H9 (cell line): ENCODE results near the gene C13orf46. TPM values are rescaled to one million over a fixed set of nuclear protein-coding genes. Genes with fewer than 3 reads are reported as not detected.

Experiments used
- DNase-seq: peaks from one replicate; pipeline ENCODE4 v3.0.0-alpha.2; 2017
- H2AFZ ChIP-seq: one replicate; pipeline ENCODE4 v1.6.1; 2013; ENCODE audit warnings: mild to moderate bottlenecking, low read length, control low read depth, moderate library complexity
- H2AK5ac ChIP-seq: 2 replicates; pipeline ENCODE4 v1.6.1; 2013; ENCODE audit warnings: low read length, control low read depth, mixed read lengths; ENCODE audit not compliant: insufficient read length
- H2BK120ac ChIP-seq: one replicate; pipeline ENCODE4 v1.6.1; 2013; ENCODE audit warnings: low read depth, mild to moderate bottlenecking, low read length, control low read depth, inconsistent platforms; ENCODE audit not compliant: poor library complexity, severe bottlenecking
- H2BK12ac ChIP-seq: 2 replicates; pipeline ENCODE4 v1.6.1; 2013; ENCODE audit warnings: low read length, control low read depth, mixed read lengths, low read depth; ENCODE audit not compliant: insufficient read length
- H2BK15ac ChIP-seq: 2 replicates; pipeline ENCODE4 v1.6.1; 2013; ENCODE audit warnings: low read depth, low read length, control low read depth
- H2BK20ac ChIP-seq: one replicate; pipeline ENCODE4 v1.6.1; 2013; ENCODE audit warnings: low read depth, mild to moderate bottlenecking, low read length, control low read depth, inconsistent platforms; ENCODE audit not compliant: poor library complexity, severe bottlenecking
- H2BK5ac ChIP-seq: 2 replicates; pipeline ENCODE4 v1.6.1; 2013; ENCODE audit warnings: low read length, control low read depth, mixed read lengths; ENCODE audit not compliant: insufficient read length
- H3K14ac ChIP-seq: 2 replicates; pipeline ENCODE4 v1.6.1; 2013; ENCODE audit warnings: low read length, control low read depth; ENCODE audit not compliant: insufficient read depth
- H3K18ac ChIP-seq: 2 replicates; pipeline ENCODE4 v1.6.1; 2013; ENCODE audit warnings: low read depth, mild to moderate bottlenecking, mixed read lengths, low read length, control low read depth; ENCODE audit not compliant: insufficient read length
- H3K23ac ChIP-seq: 2 replicates; pipeline ENCODE4 v1.6.1; 2013; ENCODE audit warnings: low read length, control low read depth, mixed read lengths, low read depth; ENCODE audit not compliant: insufficient read length
- H3K23me2 ChIP-seq: 2 replicates; pipeline ENCODE4 v1.6.1; 2013; ENCODE audit warnings: low read depth, mild to moderate bottlenecking, mixed read lengths, low read length, control low read depth; ENCODE audit not compliant: insufficient read length, poor library complexity, severe bottlenecking
- H3K27ac ChIP-seq: 2 replicates; pipeline ENCODE4 v1.5.1; 2013; ENCODE audit warnings: low read length, control low read depth, mixed read lengths, low read depth; ENCODE audit not compliant: insufficient read length
- H3K27me3 ChIP-seq: 2 replicates; pipeline ENCODE4 v1.6.1; 2013; ENCODE audit warnings: low read length, control low read depth, inconsistent platforms; ENCODE audit not compliant: insufficient read depth
- H3K4ac ChIP-seq: 2 replicates; pipeline ENCODE4 v1.6.1; 2013; ENCODE audit warnings: low read depth, mild to moderate bottlenecking, control low read depth, inconsistent platforms, low read length, moderate library complexity
- H3K4me1 ChIP-seq: 2 replicates; pipeline ENCODE4 v1.6.1; 2013; ENCODE audit warnings: low read length, control low read depth, inconsistent platforms; ENCODE audit not compliant: insufficient read depth
- H3K4me2 ChIP-seq: 2 replicates; pipeline ENCODE4 v1.6.1; 2013; ENCODE audit warnings: low read length, control low read depth, mixed read lengths; ENCODE audit not compliant: insufficient read length, insufficient read depth
- H3K56ac ChIP-seq: 2 replicates; pipeline ENCODE4 v1.6.1; 2013; ENCODE audit warnings: low read depth, mild to moderate bottlenecking, mixed read lengths, low read length, control low read depth; ENCODE audit not compliant: insufficient read length
- H3K79me1 ChIP-seq: 2 replicates; pipeline ENCODE4 v1.6.1; 2013; ENCODE audit warnings: low read depth, mild to moderate bottlenecking, moderate library complexity, low read length, control low read depth, inconsistent platforms; ENCODE audit not compliant: insufficient read depth, poor library complexity, severe bottlenecking
- H3K79me2 ChIP-seq: 2 replicates; pipeline ENCODE4 v1.6.1; 2013; ENCODE audit warnings: low read length, control low read depth, inconsistent platforms; ENCODE audit not compliant: insufficient read depth
- H3K9ac ChIP-seq: 2 replicates; pipeline ENCODE4 v1.6.1; 2013; ENCODE audit warnings: low read length, control low read depth, mixed read lengths; ENCODE audit not compliant: insufficient read length; ENCODE audit errors: extremely low read depth
- H3K9me3 ChIP-seq: one replicate; pipeline ENCODE4 v1.6.1; 2013; ENCODE audit warnings: low read depth, low read length, inconsistent platforms; ENCODE audit not compliant: control insufficient read depth
- H3T11ph ChIP-seq: one replicate; pipeline ENCODE4 v1.6.1; 2013; ENCODE audit warnings: mild to moderate bottlenecking, low read length, control low read depth, inconsistent platforms
- H4K20me1 ChIP-seq: one replicate; pipeline ENCODE4 v1.6.1; 2013; ENCODE audit not compliant: control insufficient read depth, insufficient read length, insufficient read depth
- H4K5ac ChIP-seq: 2 replicates; pipeline ENCODE4 v1.6.1; 2013; ENCODE audit warnings: low read depth, mild to moderate bottlenecking, mixed read lengths, low read length, control low read depth; ENCODE audit not compliant: insufficient read length
- H4K8ac ChIP-seq: replicated peaks from 2 replicates; pipeline ENCODE4 v1.6.1; 2013; ENCODE audit warnings: low read length, control low read depth, mixed read lengths, low read depth; ENCODE audit not compliant: insufficient read length
- H4K91ac ChIP-seq: 2 replicates; pipeline ENCODE4 v1.6.1; 2013; ENCODE audit warnings: low read depth, mild to moderate bottlenecking, moderate library complexity, mixed read lengths, low read length, control low read depth; ENCODE audit not compliant: insufficient read length
- H3K27ac Mint-ChIP-seq, 3 experiments: 2 replicates in 2 of 3; 3 replicates in 1 of 3; pipeline ENCODE4 v1.8.0; 2020 to 2021; ENCODE audit warnings: mixed read lengths in 3 of 3, mild to moderate bottlenecking in 1 of 3, moderate library complexity in 1 of 3
- H3K27me3 Mint-ChIP-seq: 2 replicates; pipeline ENCODE4 v1.8.0; 2021; ENCODE audit warnings: low read depth, mild to moderate bottlenecking, moderate library complexity, mixed read lengths
- H3K36me3 Mint-ChIP-seq, 3 experiments: 2 replicates in 2 of 3; 3 replicates in 1 of 3; pipeline ENCODE4 v1.8.0; 2020 to 2021; ENCODE audit warnings: low read depth in 3 of 3, mixed read lengths in 3 of 3; ENCODE audit not compliant: insufficient read depth in 1 of 3
- H3K4me1 Mint-ChIP-seq, 2 experiments: 2 replicates each; pipeline ENCODE4 v1.8.0; 2020; ENCODE audit warnings: mixed read lengths in 2 of 2
- H3K4me3 Mint-ChIP-seq, 2 experiments: 2 replicates in 1 of 2; 3 replicates in 1 of 2; pipeline ENCODE4 v1.8.0; 2020 to 2021; ENCODE audit warnings: mild to moderate bottlenecking in 2 of 2, mixed read lengths in 2 of 2, moderate library complexity in 1 of 2
- H3K9me3 Mint-ChIP-seq, 2 experiments: 2 replicates in 1 of 2; 3 replicates in 1 of 2; pipeline ENCODE4 v1.8.0; 2020; ENCODE audit warnings: mild to moderate bottlenecking in 2 of 2, mixed read lengths in 2 of 2, moderate library complexity in 1 of 2
- WGBS: extraction: QIAGEN DNeasy Blood & Tissue Kit; methylation state at CpG from one replicate; pipeline ENCODE4 v1.1.7; 2013; ENCODE audit warnings: missing lambda C conversion rate, low lambda C conversion rate, mixed read lengths; ENCODE audit not compliant: insufficient read length; ENCODE audit errors: extremely low coverage; 5-methylcytosine and 5-hydroxymethylcytosine counted together
- total RNA-seq: library from RNA; stranded (reverse); gene quantifications from 2 replicates; pipeline ENCODE4 v1.2.1, GENCODE V29; 2021
- TF ChIP-seq, protein P1 (sequence below): fragments of 200-600 bp; sonication (generic); conservative IDR thresholded peaks from 3 replicates; pipeline ENCODE4 v1.8.0; 2021; ENCODE audit warnings: antibody characterized with exemption, mild to moderate bottlenecking

Gene C13orf46
- total RNA-seq, 1 experiment from 2014 or later: 0.55 TPM

DNA sequence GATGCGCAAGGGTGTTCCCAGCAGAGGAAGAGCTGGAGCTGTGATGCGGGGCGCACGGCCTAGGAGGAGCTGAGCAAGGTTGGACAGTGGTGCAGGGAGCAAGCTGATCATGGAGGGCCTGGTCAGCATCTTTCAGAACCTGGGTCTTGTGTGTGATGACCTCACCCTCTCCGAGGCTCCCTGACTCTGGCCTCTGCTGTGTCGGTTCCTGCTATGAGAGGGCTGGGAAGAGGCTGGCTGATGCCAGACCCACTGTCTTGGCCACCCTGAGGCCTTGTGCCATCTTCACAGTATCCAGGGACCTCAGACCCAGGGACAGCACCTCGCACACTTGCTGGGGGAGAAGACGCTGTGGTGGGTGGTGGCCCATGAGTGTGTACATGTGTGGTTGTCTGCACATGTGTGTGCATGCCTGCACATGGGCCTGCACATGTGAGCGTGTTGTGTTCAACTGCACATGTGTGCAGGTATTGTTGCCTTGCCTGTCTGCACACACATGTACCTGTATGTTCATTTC is 16.5 kb upstream of the C13orf46 start:
- Histone ChIP-seq H2BK12ac (no peak overlapping the region), H3K79me1 (no peaks in the 10 kb centered on the region), H2BK15ac (no peak overlapping the region), H2BK120ac (no peak overlapping the region), H3K27ac (no peak overlapping the region), H2AFZ (no peak overlapping the region), H2AK5ac (no peak overlapping the region), H3K9me3 (no peaks in the 10 kb centered on the region), H3K27me3 (no peaks in the 10 kb centered on the region), H4K20me1 (no peaks in the 10 kb centered on the region), H2BK5ac (no peak overlapping the region), H3K4me1 (no peaks in the 10 kb centered on the region), H4K5ac (no peak overlapping the region), H4K91ac (no peak overlapping the region), H4K8ac (no peak overlapping the region), H3T11ph (no peak overlapping the region), H3K4ac (no peak overlapping the region), H3K79me2 (no peaks in the 10 kb centered on the region), H3K9ac (no peak overlapping the region), H3K14ac (no peak overlapping the region), H3K23ac (no peak overlapping the region), H3K18ac (no peak overlapping the region), H3K56ac (no peak overlapping the region), H3K4me2 (no peak overlapping the region), H2BK20ac (no peak overlapping the region), H3K23me2 (no peaks in the 10 kb centered on the region)
- peaks cover 14 to 20% of the 10 kb centered on the region in 2 experiments for H3K9me3 Mint-ChIP-seq
- DNase-seq: no peak
- TF ChIP-seq, protein P1, sequence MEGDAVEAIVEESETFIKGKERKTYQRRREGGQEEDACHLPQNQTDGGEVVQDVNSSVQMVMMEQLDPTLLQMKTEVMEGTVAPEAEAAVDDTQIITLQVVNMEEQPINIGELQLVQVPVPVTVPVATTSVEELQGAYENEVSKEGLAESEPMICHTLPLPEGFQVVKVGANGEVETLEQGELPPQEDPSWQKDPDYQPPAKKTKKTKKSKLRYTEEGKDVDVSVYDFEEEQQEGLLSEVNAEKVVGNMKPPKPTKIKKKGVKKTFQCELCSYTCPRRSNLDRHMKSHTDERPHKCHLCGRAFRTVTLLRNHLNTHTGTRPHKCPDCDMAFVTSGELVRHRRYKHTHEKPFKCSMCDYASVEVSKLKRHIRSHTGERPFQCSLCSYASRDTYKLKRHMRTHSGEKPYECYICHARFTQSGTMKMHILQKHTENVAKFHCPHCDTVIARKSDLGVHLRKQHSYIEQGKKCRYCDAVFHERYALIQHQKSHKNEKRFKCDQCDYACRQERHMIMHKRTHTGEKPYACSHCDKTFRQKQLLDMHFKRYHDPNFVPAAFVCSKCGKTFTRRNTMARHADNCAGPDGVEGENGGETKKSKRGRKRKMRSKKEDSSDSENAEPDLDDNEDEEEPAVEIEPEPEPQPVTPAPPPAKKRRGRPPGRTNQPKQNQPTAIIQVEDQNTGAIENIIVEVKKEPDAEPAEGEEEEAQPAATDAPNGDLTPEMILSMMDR: no peak
- WGBS: no CpG with 5 or more reads among the region's 9 CpGs
- H3K36me3 Mint-ChIP-seq: peaks cover 18 to 37% (median 27%) of the 10 kb centered on the region in 3 experiments
- H3K4me1 Mint-ChIP-seq: no peaks in the 10 kb centered on the region
- no peaks in the 10 kb centered on the region; the same call in 1 of the 2 replicates for H3K27me3 Mint-ChIP-seq
- no peak overlapping the region for H3K27ac Mint-ChIP-seq
- no peak overlapping the region for H3K4me3 Mint-ChIP-seq
